GM12878 (cell line): ENCODE results near the gene SDHC. TPM values are rescaled to one million over a fixed set of nuclear protein-coding genes. Genes with fewer than 3 reads are reported as not detected.

Experiments
- ATAC-seq: fragments of 200-7000 bp; cut with Tn5 transposase; 3 replicates; pipeline ENCODE4 v1.9.1; 2020; ENCODE audit warnings: mild to moderate bottlenecking, moderate library complexity
- BruUV-seq: library from RNA; stranded (reverse); fragments of 400-500 nt; replicated peaks from 2 replicates; lab custom pipeline; 2021; lab: Mats Ljungman, UMichigan
- CTCF ChIA-PET: fragments of 300-600 bp; sonication (Branson Sonifier 250); formaldehyde crosslinking; extraction: SDS; loops from one replicate; lab custom pipeline; 2021; ENCODE audit warnings: inconsistent platforms; lab: Yijun Ruan, JAX
- POLR2A ChIA-PET: fragments of 350-600 bp; formaldehyde crosslinking; extraction: SDS; loops from one replicate; lab custom pipeline; 2021; ENCODE audit warnings: inconsistent platforms; lab: Charles Lee
- RAD21 ChIA-PET: fragments of 300-600 bp; sonication (Branson Sonifier 250); formaldehyde crosslinking; loops from one replicate; lab custom pipeline; 2023; ENCODE audit warnings: antibody characterized with exemption; ENCODE audit not compliant: unreplicated experiment; lab: Charles Lee
- SMC1A ChIA-PET: fragments of 300-600 bp; sonication (Branson Sonifier 250); formaldehyde crosslinking; loops from one replicate; lab custom pipeline; 2023; ENCODE audit not compliant: unreplicated experiment, uncharacterized antibody; lab: Charles Lee
- DNase-seq: peaks from one replicate; pipeline ENCODE4 v3.0.0-alpha.2; 2011; ENCODE audit warnings: low read depth, low spot score
- FAIRE-seq: peaks from 3 replicates; lab custom pipeline; 2011; peaks lifted over from hg19 to GRCh38; lab: Jason Lieb, UNC
- H2AFZ ChIP-seq: 2 replicates; pipeline ENCODE4 v1.6.0; 2011; ENCODE audit warnings: low read depth, low read length, control low read depth; ENCODE audit not compliant: control insufficient read depth
- H3K27ac ChIP-seq: 2 replicates; pipeline ENCODE4 v1.5.1; 2011; ENCODE audit warnings: control low read depth; ENCODE audit not compliant: control insufficient read depth, insufficient read depth
- H3K27me3 ChIP-seq, 2 experiments: replicated peaks in 1 of 2; 2 replicates each; pipeline versions ENCODE4 v1.6.0 to v1.6.1; 2011; ENCODE audit warnings: low read length in 1 of 2; ENCODE audit not compliant: control insufficient read depth in 2 of 2, insufficient read depth in 2 of 2
- H3K36me3 ChIP-seq, 2 experiments: 2 replicates each; pipeline ENCODE4 v1.5.1; 2011; ENCODE audit warnings: low read length in 1 of 2; ENCODE audit not compliant: control insufficient read depth in 2 of 2, insufficient read depth in 2 of 2
- H3K4me1 ChIP-seq: 2 replicates; pipeline ENCODE4 v1.6.1; 2011; ENCODE audit warnings: mild to moderate bottlenecking, low read length, moderate library complexity, mixed read lengths; ENCODE audit not compliant: control insufficient read depth, insufficient read depth
- H3K4me2 ChIP-seq: 2 replicates; pipeline ENCODE4 v1.6.0; 2011; ENCODE audit warnings: control low read depth; ENCODE audit not compliant: control insufficient read depth, insufficient read depth
- H3K4me3 ChIP-seq: fragments of 200-600 bp; sonication (generic); 2 replicates; pipeline ENCODE4 v1.5.1; 2016
- H3K79me2 ChIP-seq: 2 replicates; pipeline ENCODE4 v1.6.0; 2011; ENCODE audit warnings: low read length; ENCODE audit not compliant: control insufficient read depth, insufficient read depth
- H3K9ac ChIP-seq: 2 replicates; pipeline ENCODE4 v1.8.0; 2011; ENCODE audit warnings: low read length, control low read depth, mixed read lengths; ENCODE audit not compliant: control insufficient read depth, insufficient read depth
- H3K9me3 ChIP-seq: replicated peaks from 3 replicates; pipeline ENCODE4 v1.5.1; 2011; ENCODE audit warnings: mild to moderate bottlenecking, low read length; ENCODE audit not compliant: control insufficient read depth, insufficient read depth
- H4K20me1 ChIP-seq: 2 replicates; pipeline ENCODE4 v1.6.0; 2011; ENCODE audit not compliant: control insufficient read depth, insufficient read depth
- MTA2 ChIP-seq: fragments of 450-650 bp; IDR thresholded peaks from 2 replicates; pipeline ENCODE4 v1.6.1; 2016; ENCODE audit warnings: low read depth, mild to moderate bottlenecking, moderate library complexity
- NRF1 ChIP-seq: conservative IDR thresholded peaks from 2 replicates; pipeline ENCODE4 v1.6.1; 2011; ENCODE audit warnings: mild to moderate bottlenecking, low read depth, low read length, improper control_type of control experiment
- SPI1 ChIP-seq: IDR thresholded peaks from 2 replicates; pipeline ENCODE4 v1.6.1; 2011; ENCODE audit warnings: low read depth, mild to moderate bottlenecking, low read length, moderate library complexity, borderline replicate concordance; ENCODE audit not compliant: insufficient read depth
- TCF12 ChIP-seq: IDR thresholded peaks from 2 replicates; pipeline ENCODE4 v1.6.1; 2011; ENCODE audit warnings: low read depth, mild to moderate bottlenecking, low read length
- WGBS: methylation state at CpG from one replicate; pipeline ENCODE4 v1.1.6; 2016; ENCODE audit warnings: low lambda C conversion rate; ENCODE audit not compliant: insufficient replicate concordance, insufficient coverage; ENCODE audit errors: missing lambda C conversion rate; 5-methylcytosine and 5-hydroxymethylcytosine counted together
- in situ Hi-C: fragments of 300-500 bp; cut with MboI; formaldehyde crosslinking; loops from 9 replicates; pipeline ENCODE4 v1.14.3; 2018; ENCODE audit warnings: mixed read lengths
- intact Hi-C: fragments of 100-400 bp; cut with micrococcal nuclease; formaldehyde crosslinking; loops from one replicate; pipeline ENCODE4 v1.14.2; 2022; ENCODE audit not compliant: unreplicated experiment
- polyA plus RNA-seq, 11 experiments: library from polyadenylated mRNA; depleted of rRNA in 4 of 11; unstranded in 6 of 11; stranded (reverse) in 5 of 11; fragments of >200 nt; fragmentation: Nextera tagmentation in 4 of 11; fragmentation: Illumina TruSeq in 1 of 11; extraction: Ambion mirVana in 4 of 11; extraction: Trizol in 1 of 11; gene quantifications; 1 replicate in 1 of 11; 2 replicates in 10 of 11; pipeline versions ENCODE4 v1.2.1 to v1.2.3, GENCODE V29; 2011 to 2016; ENCODE audit warnings: inconsistent platforms in 2 of 11, missing spikeins in 2 of 11, low read depth in 1 of 11
- total RNA-seq, 4 experiments: library from RNA; depleted of rRNA in 3 of 4; stranded (reverse); fragments of >200 nt in 3 of 4; fragmentation: Illumina TruSeq in 1 of 4; extraction: Trizol in 1 of 4; gene quantifications; 2 replicates each; pipeline versions ENCODE4 v1.2.1 to v1.2.3, GENCODE V29; 2013 to 2021
- TF ChIP-seq, protein P1 (sequence below), 3 experiments: IDR thresholded peaks in 2 of 3; conservative IDR thresholded peaks in 1 of 3; 2 replicates each; pipeline ENCODE4 v1.5.1; 2011; ENCODE audit warnings: low read depth in 3 of 3, low read length in 3 of 3, mild to moderate bottlenecking in 3 of 3, control low read depth in 2 of 3, moderate library complexity in 2 of 3, inconsistent platforms in 1 of 3, mixed read lengths in 1 of 3; ENCODE audit not compliant: control insufficient read depth in 2 of 3, insufficient read depth in 1 of 3; ENCODE audit errors: extremely low read depth in 1 of 3

SDHC gene
- total and polyA plus RNA-seq, 10 of the 15 experiments (the other 5 are each of a cell fraction or from before 2014, with no cell fraction given): 18.4 to 340 (median 178) TPM

DNA sequence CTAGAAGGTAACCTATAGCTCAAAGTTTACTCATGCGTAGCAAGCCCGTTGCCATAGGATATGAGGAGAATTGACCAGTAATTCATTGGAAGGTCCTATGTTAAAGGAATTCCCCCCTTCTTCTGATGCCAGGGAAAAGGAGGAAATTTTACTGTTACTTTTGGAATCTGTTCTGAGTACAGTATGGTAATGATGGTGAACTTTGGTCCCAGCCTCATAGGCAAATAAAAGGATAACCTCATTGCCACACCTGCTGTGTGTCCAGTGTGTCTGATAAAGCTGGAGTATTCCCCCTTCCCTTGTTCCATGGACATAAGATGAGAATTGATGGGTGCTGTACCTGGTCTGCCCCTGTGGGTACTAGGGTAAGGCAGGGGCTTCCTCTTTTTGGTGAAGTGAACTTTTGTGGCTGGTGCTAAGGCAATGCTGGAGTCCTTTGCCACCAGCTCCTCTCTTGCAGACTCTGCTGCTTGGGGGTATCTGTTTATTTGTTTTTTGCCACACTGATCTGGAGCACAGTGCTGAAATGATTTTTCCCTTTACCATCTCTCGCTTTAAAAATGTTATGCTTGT, 26.6 kb upstream of the SDHC start:
- SMC1A ChIA-PET: interaction anchor here (0.8 to 2.3 kb wide), 3 partner anchors 38 to 211 kb away, joined by 3 to 8 read pairs (median 7); no protein-coding TSS in a partner anchor
- in situ Hi-C loops: no loop called here
- WGBS: 64% methylated on average over 3 of the region's 3 CpGs

More for the DNA sequence above, 26.6 kb upstream of the SDHC start:
- H3K79me2 ChIP-seq: no peaks in the 10 kb centered on the region
- ATAC-seq: peak; percentile 27; the same call in 1 of the 3 replicates
- H2AFZ ChIP-seq: no peak overlapping the region
- no peak overlapping the region for H3K4me2 ChIP-seq
- no TSS peak for BruUV-seq
- CTCF ChIA-PET: interaction anchor here (1.2 to 1.9 kb wide), 5 partner anchors 18 to 77 kb away, joined by 4 to 10 read pairs (median 6); partner anchors contain the start of gene TOMM40L
- H3K36me3 ChIP-seq: no peaks in the 10 kb centered on the region
- POLR2A ChIA-PET: interaction anchor here (1.0 to 1.2 kb wide), 3 partner anchors 55 to 101 kb away, joined by 3 to 4 read pairs (median 3); partner anchors contain the start of gene TOMM40L
- no peak overlapping the region for H3K4me3 ChIP-seq
- intact Hi-C loops: no loop called here
- H3K27ac ChIP-seq: no peak overlapping the region
- TF ChIP-seq, protein P1, sequence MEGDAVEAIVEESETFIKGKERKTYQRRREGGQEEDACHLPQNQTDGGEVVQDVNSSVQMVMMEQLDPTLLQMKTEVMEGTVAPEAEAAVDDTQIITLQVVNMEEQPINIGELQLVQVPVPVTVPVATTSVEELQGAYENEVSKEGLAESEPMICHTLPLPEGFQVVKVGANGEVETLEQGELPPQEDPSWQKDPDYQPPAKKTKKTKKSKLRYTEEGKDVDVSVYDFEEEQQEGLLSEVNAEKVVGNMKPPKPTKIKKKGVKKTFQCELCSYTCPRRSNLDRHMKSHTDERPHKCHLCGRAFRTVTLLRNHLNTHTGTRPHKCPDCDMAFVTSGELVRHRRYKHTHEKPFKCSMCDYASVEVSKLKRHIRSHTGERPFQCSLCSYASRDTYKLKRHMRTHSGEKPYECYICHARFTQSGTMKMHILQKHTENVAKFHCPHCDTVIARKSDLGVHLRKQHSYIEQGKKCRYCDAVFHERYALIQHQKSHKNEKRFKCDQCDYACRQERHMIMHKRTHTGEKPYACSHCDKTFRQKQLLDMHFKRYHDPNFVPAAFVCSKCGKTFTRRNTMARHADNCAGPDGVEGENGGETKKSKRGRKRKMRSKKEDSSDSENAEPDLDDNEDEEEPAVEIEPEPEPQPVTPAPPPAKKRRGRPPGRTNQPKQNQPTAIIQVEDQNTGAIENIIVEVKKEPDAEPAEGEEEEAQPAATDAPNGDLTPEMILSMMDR (IDR thresholded peaks at IDR 0.05 in 2 of 3, conservative IDR thresholded peaks at IDR 0.05 in 1 of 3; ENCODE audit: control insufficient read depth in 2 of 3, extremely low read depth in 1 of 3, insufficient read depth in 1 of 3, low read depth in 3 of 3, low read length in 3 of 3): no peak
- TF ChIP-seq TCF12 (no peak), NRF1 (no peak), SPI1 (peak; percentile 51), MTA2 (no peak)
- H3K9ac ChIP-seq: no peak overlapping the region
- H3K27me3 ChIP-seq: peaks cover 0 to 3% of the 10 kb centered on the region in 2 experiments; a peak in 1 of 4 replicates
- no peaks in the 10 kb centered on the region for H3K4me1 ChIP-seq
- DNase-seq: no peak
- FAIRE-seq: no peak
- RAD21 ChIA-PET: interaction anchor here (1.4 to 1.7 kb wide), 2 partner anchors 59 to 62 kb away, joined by 3 to 10 read pairs; partner anchors contain the start of gene TOMM40L
- H3K9me3 ChIP-seq: no peaks in the 10 kb centered on the region
- H4K20me1 ChIP-seq: no peaks in the 10 kb centered on the region
